Lower leg skin (tissue), 4 donors: ENCODE measurements around the gene SUN1. TPM values are rescaled to one million over a fixed set of nuclear protein-coding genes. Genes with fewer than 3 reads are reported as not detected.

Experiments used
- DNase-seq, 2 donors: peaks; one replicate each; pipeline ENCODE4 v3.0.0-alpha.2; 2019; ENCODE audit warnings: low spot score in 2 of 2
- H3K4me3 ChIP-seq: fragments of 200-600 bp; sonication (generic); 2 replicates; pipeline ENCODE4 v1.5.1; 2017; ENCODE audit warnings: mild to moderate bottlenecking, low read depth; ENCODE audit not compliant: poor library complexity, severe bottlenecking
- POLR2A ChIP-seq, 2 donors: fragments of 450-650 bp; IDR thresholded peaks; one replicate each; pipeline ENCODE4 v1.6.1; 2016 to 2017; ENCODE audit warnings: antibody characterized with exemption in 2 of 2, mild to moderate bottlenecking in 1 of 2, moderate library complexity in 1 of 2
- WGBS, 2 donors: methylation state at CpG; one replicate each; pipeline ENCODE4 v1.1.5; 2018; 5-methylcytosine and 5-hydroxymethylcytosine counted together
- intact Hi-C: fragments of 100-400 bp; cut with DNase I; formaldehyde crosslinking; loops from one replicate; pipeline ENCODE4 v1.15.0; 2023; ENCODE audit warnings: low total_unique reads
- total RNA-seq, 4 donors: library from RNA; depleted of rRNA; stranded (reverse); fragments of >200 nt; gene quantifications; one replicate each; pipeline ENCODE4 v1.1.0, GENCODE V29; 2016
- TF ChIP-seq, protein P1 (sequence below), 3 donors: fragments of 450-650 bp; IDR thresholded peaks; one replicate each; pipeline ENCODE4 v1.5.1; 2016; ENCODE audit warnings: antibody characterized with exemption in 3 of 3, mild to moderate bottlenecking in 3 of 3, moderate library complexity in 2 of 3

Gene SUN1
- total RNA-seq, 4 donors from 2014 or later: 265 to 429 (median 271) TPM

DNA sequence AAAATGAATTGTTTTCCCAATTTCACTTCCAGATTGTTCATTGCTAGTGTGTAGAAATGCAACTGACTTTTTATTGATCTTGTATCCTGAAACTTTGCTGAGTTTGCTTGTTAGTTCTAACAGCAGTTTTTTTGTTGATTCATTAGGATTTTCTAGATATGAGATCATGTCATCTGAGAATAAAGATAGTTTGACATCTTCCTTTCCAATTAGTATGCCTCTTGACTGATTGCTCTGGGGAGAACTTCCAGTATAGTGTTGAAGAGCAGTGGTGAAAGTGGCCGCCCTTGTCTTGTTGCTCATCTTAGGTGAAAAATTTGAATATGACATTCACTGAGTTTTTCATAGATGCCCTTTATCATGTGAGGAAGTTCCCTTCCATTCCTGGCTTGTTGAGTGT, 11.9 kb upstream of the SUN1 start:
- intact Hi-C loops: no loop called here
- WGBS, 2 donors: 69 to 71% methylated on average over 1 of the region's 1 CpG
- TF ChIP-seq POLR2A (IDR thresholded peaks at IDR 0.05): no peak
- TF ChIP-seq, protein P1, sequence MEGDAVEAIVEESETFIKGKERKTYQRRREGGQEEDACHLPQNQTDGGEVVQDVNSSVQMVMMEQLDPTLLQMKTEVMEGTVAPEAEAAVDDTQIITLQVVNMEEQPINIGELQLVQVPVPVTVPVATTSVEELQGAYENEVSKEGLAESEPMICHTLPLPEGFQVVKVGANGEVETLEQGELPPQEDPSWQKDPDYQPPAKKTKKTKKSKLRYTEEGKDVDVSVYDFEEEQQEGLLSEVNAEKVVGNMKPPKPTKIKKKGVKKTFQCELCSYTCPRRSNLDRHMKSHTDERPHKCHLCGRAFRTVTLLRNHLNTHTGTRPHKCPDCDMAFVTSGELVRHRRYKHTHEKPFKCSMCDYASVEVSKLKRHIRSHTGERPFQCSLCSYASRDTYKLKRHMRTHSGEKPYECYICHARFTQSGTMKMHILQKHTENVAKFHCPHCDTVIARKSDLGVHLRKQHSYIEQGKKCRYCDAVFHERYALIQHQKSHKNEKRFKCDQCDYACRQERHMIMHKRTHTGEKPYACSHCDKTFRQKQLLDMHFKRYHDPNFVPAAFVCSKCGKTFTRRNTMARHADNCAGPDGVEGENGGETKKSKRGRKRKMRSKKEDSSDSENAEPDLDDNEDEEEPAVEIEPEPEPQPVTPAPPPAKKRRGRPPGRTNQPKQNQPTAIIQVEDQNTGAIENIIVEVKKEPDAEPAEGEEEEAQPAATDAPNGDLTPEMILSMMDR (IDR thresholded peaks at IDR 0.05): no peak
- H3K4me3 ChIP-seq: no peak overlapping the region
- no peak for DNase-seq

DNA sequence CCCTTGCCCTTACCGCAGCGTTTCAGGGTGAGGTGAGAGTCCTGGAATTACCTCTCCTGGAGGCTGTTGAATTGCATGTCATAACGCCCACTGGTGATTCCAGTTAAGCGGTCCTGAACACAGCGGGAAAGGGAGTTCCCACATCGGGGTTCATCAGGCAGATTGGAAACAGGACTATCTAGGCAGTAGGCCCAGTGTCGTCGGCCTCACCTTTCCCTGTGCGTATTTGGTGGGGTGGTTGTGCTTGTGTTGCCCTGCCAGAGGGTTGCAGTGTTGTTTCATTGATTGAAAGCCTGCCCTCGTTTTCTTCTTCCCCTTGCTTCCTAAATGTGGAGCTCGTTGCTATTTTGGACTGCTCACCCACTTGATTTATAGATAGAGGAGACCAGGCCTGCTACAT, 10.6 kb upstream of the SUN1 start:
- no peak for DNase-seq
- TF ChIP-seq POLR2A (IDR thresholded peaks at IDR 0.05): no peak
- TF ChIP-seq, protein P1 (IDR thresholded peaks at IDR 0.05): no peak
- WGBS, 2 donors: 31 to 43% methylated on average over 11 of the region's 11 CpGs
- no peak overlapping the region for H3K4me3 ChIP-seq
- intact Hi-C loops: no loop called here

DNA sequence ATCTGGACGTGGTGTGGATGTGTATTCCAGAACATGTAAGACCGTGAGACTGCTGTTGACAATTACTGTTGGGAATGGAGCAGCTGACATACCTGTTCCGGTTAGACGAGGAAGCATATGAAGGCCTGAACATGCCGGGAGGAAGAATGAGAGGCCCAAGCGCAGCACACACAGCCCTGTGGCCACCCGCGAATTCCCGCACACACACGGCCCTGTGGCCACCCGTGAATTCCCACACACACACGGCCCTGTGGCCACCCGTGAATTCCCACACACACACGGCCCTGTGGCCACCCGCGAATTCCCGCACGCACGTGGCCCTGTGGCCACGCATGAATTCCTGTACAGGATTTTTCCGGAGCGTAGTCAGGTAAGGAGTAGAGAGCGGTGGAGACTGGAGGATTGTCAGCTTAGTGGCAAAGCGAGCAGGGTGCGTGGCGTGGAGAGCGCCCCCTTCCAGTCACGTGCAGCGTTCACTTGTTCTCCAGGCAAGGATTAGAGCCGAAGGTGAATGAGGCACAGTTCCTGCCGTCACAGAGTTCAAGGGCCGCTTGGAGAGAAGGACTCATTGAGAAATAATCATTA, 9.5 kb upstream of the SUN1 start:
- TF ChIP-seq, protein P1 (IDR thresholded peaks at IDR 0.05): no peak
- no peak for TF ChIP-seq POLR2A (IDR thresholded peaks at IDR 0.05)
- 76 to 78% methylated on average over 32 of the region's 32 CpGs for WGBS, 2 donors
- intact Hi-C loops: no loop called here
- DNase-seq: no peak
- no peak overlapping the region for H3K4me3 ChIP-seq

DNA sequence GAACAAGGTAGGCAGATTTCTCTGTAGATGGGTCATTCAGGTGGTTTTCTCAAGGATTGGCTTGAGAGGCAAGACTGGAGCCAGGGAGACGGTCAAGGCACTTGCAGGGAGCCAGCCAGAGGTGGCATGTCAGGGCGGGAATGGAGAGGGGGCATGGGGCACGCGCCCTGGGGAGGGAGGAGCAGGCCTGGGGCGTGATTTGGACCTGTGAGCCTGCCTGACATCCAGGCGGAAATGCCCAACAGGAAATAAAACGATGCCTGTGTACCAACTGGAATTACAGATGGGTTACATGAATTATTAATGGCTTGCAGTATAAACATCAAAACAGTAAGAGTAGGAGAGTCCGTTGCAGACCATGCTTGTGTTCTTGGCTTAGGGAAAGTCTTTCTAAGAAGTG, 8.6 kb upstream of the SUN1 start:
- DNase-seq: no peak
- intact Hi-C loops: no loop called here
- TF ChIP-seq, protein P1 (IDR thresholded peaks at IDR 0.05): no peak
- no peak for TF ChIP-seq POLR2A (IDR thresholded peaks at IDR 0.05)
- WGBS, 2 donors: 38 to 39% methylated on average over 8 of the region's 8 CpGs
- H3K4me3 ChIP-seq: no peak overlapping the region

DNA sequence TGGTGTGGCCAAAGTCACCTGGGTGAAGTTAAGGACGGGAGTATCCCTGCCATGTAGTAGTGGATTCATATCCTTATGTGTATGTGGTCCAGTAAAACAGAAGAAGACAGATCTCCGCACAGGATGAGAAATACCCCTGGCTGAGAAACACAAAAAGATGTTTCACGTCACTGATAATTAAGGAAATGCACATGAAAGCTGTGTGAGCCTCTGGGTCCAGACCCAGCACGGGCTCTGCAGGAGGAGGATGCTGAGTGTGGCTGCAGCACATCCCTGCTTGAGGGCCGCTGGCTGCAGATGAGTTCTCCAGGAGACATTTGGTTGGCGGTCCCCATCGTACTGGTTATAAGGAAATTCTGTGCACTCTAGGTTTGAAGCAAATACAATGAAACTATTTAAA, 8.2 kb upstream of the SUN1 start:
- intact Hi-C loops: no loop called here
- no peak overlapping the region for H3K4me3 ChIP-seq
- DNase-seq: no peak
- TF ChIP-seq, protein P1 (IDR thresholded peaks at IDR 0.05): no peak
- no peak for TF ChIP-seq POLR2A (IDR thresholded peaks at IDR 0.05)
- WGBS, 2 donors: 66% methylated on average over 7 of the region's 7 CpGs

DNA sequence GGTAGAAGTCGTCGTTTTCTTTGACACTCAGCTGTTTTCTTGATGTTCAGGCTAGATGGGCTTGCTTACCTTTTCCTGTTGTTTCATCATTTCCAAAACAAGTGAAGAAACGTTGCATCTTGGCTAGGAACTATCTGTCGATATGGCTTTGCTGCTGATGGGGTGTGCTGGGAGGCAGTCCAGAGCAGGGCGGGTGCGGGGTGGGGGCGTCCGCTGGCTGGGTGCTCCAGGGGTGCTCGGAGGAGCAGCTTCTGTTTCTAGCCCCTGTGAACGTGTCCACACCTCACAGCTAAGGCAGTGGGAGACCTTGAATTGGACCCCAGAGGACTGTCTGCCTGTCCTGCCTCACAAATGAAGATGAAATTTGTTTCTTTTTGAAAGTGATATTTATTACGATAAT, 7.6 kb upstream of the SUN1 start:
- no peak overlapping the region for H3K4me3 ChIP-seq
- no peak for TF ChIP-seq POLR2A (IDR thresholded peaks at IDR 0.05)
- TF ChIP-seq, protein P1 (IDR thresholded peaks at IDR 0.05): no peak
- DNase-seq: no peak
- WGBS, 2 donors: 24 to 30% methylated on average over 11 of the region's 11 CpGs
- intact Hi-C loops: no loop called here
